Stimulated activated CD8-positive, alpha-beta memory T cell treated with anti-CD3 and anti-CD28 coated beads, Interleukin-4, amount 100 ng/mL, for 48 hours (primary cell): Measurements from ENCODE around the gene PDE6C.
"Not testable (repeated sequence)": the region's sequence is repeated elsewhere in the genome, so short reads cannot be mapped to it uniquely, and the experiment has no call there.

Experiments used
- DNase-seq: peaks from one replicate; pipeline ENCODE4 v3.0.0-alpha.2; 2020

Gene PDE6C

DNA sequence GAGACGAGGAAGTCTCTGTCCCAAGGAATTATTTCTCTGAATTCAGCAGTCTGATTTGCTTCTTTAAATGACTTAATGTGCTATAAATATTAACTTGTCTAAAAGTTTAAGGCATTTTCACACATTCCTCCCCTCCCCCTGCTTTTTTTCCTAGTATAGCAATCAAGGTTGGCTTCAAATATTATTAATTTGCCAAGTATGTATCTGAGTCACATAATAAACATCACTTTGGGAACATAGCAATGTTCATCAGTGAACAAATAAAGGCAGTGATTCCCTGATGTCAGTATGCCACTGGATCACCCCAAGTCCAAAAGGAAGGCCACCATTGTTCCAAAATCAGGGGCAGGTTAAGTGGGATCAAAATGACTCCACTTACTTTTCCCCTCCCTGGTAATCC is 40.5 kb downstream of the PDE6C start:
- DNase-seq: no peak

DNA sequence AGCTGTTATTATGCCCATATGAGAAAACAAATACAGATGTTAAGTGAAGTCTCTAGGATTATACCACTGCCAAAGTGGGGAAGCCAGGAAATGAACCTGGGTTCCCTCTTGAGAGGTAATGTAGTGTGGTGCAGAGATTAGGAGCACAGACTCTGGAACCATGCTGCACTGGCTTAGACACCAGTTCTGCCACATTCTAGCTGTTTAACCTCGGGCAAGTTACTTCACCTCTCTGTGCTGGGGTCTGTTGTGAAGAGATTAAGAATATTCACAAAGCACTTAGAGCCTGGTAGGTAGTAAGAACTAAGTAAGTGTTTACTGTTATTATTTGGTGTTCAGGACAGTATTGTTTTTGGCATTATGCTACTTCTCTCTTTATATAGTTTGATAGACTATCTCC is 41.9 kb downstream of the PDE6C start:
- DNase-seq: no peak

DNA sequence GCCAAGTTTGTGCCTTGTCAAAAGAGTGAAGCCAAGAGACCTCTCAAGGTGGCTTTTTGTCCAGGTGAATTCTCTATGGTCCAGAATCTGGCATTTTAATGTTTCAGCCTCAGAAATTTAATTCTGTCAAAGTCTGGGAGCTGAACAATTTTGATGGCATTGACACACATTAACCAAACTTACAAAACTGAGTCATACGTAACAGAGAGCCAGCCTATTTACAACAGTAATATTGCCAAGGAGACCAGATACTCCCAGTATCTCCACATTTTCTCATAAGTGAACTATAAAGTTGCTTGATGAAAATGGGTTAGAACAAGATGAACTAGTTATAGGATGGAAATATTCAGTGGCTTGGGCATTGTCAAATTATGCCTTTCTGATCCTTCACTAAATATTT is 43.8 kb downstream of the PDE6C start:
- DNase-seq: no peak

DNA sequence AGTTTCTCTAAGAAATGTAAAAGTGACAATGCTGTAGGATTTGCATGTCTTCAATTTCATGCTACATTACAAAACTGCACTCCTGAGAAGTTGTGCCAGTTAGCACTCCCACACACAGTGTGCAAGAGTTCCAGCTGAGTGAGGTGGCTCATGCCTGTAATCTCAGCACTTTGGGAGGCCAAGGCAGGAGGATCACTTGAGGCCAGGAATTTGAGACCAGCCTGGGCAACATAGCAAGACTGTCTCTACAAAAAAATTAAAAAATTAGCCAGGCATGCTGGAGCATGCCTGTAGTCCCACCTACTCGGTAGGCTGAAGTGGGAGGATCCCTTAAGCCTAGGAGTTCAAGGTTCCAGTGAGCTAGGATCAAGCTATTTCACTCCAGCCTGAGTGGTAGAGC is 45.4 kb downstream of the PDE6C start:
- no peak for DNase-seq

DNA sequence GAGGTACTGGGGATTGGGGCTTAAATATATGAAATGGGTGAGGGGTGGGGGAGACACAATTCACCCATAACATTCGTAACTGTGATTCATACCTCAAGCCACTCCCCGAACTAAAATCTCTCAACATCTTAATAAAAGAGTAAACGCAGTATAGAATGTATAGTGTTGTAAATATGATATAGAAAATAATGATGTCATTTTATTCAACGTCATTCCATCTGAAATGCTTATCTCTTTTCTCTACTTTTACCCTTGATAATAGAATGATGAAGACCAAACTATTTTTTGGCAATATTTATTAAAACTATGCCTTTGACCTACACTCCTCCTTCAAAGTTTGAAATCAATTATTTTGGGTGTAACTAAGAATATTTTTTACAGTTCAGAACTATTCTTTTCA is 53.7 kb downstream of the PDE6C start:
- no peak for DNase-seq

DNA sequence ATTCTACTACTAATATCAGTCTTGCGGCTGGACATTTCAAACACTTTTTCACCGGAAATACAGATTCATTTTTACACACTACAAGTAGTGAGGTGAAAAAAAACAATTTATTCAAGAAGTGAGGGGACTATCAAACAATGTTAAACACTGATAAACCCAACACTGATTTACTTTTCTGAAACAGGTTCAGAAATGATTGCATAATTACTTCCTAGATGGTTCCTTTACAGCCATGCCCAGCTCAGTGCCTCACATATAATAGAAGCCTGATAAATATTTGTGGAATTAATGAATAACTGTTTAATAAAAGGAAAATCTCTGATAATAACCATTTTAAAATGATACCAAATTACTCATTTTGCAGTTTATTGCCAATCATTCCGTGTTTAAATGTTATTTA is 55.5 kb downstream of the PDE6C start:
- no peak for DNase-seq

DNA sequence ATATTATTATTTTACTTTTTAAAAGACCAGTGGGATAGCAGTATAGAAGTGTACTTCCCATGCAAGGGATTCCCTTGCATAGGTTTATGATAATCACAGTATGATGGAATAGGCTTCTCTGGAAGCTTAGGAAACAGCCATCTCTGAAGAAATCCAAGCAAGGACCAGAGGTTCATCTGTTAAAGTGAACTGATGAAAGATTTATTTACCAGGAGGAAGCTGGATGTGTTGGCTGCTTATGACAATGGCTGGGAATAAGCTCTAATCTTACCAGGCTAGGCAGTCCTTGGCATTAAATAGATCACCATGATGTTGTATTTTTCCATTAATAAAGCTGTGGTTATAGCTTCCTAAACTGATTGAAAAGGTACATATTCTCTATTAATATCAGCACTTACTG is 58.0 kb downstream of the PDE6C start:
- no peak for DNase-seq

DNA sequence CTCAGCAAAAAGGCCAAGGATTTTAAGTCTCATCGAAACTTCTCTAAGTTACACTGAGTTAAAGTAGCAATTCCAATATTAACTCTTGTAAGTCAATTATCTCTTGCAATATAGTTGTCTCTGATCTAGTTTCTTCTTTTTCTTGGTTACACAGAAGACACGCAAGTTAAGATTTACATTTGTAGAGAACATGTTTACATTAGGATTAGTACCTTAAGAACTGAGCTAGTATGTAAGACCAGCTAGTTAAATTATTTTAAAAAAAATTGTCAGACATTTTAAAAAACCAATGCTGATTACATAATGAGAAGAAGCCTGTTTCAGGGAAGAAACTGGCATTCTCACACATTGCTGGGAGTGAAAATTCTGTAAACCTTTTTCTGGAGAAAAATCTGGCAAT is 58.7 kb downstream of the PDE6C start:
- no peak for DNase-seq

DNA sequence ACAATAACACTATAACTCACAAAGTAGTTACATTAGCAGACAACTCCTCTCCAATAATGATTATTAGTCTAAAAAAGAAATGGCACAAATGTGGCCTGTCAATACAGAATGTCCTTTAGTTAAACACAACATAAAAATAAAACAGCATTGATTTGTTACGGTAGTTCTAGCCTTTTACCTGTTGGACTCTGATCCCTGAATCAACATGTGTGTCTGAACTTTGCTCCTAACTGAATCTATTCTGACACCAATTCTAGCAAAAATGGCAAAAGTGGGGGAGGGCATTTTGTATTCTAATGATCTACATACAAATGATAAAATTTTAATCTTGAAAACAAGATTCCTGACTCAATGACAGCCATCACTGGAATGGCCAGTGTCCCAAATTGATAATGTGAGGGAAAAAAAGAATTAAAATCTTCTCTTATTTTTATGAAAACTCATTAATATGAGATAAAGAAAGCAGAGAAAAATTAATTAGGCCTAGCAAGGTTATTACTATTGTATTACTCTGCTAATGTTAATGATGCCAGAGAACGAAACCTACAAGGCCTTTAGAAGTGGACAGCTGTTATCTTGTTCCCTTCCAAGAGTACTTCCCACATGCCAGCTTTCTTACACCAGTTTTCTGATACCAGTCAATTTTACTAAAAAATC is 59.8 kb downstream of the PDE6C start:
- no peak for DNase-seq

DNA sequence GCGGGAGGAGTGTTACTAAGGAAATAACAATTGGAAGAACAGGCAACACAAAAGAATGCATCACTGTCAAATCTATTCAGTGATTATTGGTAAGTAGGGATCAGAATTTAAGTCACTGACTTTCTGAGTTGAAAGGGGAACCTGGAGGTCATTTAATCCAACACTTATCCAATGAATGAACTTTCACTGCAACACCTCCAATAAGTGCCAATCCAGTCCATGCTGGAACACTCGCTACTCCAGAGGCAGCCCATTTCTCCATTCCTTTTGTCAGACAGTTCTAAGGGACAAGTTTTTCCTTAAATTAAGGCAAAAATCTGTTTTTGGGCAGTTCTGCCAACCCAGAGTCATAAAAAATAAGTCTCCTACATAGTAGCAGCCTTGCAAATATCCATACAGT is 60.6 kb downstream of the PDE6C start:
- no peak for DNase-seq

DNA sequence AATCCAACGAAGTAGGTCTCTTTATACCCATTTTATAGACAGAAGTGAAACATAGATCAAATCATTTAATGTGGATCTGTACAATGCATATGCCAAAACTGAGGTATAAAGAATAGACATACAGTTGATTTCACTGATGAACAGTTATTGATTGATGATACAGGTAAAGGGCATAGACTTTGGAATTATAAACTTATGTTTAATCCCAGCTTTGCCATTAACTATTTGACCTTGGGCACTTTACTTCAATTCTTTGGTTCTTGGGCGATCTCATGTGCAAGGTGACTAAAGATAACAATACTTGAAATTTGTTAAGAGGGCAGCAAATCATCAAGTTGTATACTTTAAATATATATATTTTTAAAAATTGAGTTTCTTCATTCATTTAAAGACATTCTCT is 61.5 kb downstream of the PDE6C start:
- DNase-seq: no peak

DNA sequence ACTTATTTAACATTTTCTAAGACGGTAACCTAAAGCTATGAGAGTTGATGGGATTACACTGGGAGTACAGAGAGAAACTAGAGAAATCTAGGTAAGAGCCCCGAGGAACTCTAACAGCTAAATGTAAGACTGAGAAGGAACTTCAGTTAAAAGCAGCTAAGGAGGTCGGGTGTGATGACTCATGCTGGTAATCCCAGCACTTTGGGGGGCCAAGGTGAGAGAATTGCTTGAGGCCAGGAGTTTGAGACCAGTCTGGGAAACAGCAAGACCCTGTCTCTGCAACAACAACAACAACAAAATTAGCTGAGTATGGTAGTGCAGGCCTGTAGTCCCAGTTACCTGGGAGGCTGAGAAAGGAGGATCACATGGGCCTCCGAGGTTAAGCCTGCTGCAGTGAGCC is 66.0 kb downstream of the PDE6C start:
- no peak for DNase-seq

DNA sequence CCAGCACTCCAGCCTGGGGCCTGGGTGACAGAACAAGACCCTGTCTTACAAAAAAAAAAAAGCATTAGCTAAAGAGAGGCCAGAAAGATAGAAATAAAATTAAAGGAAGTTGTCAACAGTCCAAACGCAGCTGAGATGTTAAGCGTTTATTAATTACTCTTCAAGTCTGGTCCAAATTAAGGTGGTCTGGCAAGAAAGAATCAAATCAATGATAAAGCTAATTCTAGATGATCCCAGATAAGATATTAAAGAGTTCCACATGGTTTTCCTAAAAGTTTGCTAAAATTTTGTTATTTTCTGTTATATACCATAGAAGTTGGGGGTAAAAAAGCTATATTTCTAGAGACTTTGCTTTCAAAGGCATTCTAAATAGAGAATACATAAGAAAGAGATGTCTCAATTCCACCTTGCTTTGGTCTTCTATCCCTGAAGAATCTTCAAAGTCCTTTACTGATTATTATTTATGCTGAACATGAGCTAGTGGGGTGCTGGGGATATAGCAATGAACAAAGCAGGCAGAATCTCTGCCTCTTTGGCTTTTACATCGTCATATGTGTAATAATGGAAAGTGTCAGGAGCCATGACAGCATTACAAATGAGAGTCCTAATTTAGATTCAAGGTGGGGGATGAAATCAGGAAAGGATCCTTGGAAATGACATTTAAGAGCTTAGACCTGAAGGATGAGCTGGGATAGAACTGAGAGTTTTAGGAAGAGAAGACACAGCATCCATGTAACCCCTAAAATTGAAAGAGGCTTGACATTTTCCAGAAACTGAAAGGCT is 66.7 kb downstream of the PDE6C start:
- DNase-seq: no peak

DNA sequence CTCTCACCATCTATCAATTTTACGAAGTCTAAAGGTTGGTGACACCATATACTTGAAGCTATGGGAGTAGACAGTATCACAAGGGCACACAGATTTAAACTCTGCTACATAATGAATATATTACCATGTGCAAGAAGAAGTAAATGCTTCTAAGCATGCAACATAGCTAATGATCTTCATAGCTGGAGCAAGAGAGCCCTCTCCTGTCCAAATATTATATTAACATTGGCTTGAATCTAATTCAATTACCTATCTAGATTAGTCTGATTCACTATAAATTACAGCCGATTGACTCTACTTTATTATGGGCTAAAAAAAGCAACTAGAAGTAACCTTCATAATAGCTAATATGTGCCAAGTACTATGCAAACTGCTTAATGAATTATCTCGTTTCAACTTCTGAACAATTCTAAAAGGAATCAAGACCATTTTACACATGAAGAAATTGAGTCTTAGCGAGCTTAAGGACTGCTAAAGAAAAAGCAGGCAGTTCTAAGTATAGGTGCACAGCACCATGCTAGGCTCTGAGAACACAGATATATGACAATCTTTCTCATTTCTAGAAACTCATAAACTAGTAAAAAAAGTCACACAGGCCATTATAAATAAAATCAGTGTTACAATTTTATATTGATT is 68.2 kb downstream of the PDE6C start:
- DNase-seq: no peak

DNA sequence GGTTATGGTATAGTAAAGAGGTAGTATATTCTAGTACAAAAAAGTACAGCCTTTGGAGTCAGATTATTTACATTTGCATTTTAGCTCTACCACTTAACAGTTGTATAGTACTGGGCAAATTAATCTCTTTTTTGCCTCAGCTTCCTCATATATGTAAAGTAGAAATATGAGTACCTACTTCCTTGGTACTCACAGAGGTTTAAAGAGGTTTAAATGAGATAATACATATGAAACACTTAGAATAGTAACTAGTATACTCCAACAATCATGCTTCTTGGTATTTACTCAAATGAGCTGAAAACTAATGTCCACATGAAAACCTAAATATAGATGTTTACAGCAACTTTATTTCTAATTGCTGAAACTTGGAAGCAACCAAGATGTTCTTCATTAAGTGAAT is 75.4 kb downstream of the PDE6C start:
- DNase-seq: no peak

DNA sequence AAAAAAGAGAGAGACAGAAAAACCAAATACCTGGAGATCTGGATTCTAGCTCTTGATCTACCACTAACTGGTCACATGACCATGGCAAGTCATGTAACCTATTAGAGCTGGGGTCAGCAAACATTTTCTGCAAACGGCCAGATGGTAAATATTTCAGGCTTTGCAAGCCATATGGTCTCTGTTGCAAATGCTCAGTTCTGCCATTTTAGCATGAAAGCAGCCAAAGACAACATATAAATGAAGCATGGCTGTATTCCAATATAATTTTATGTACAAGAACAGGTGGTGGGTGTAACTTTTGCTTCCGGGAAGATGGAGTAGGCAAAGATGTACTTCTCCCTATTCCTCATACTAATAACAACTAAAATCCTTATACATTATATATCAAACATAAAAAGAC is 83.4 kb downstream of the PDE6C start:
- DNase-seq: no peak

DNA sequence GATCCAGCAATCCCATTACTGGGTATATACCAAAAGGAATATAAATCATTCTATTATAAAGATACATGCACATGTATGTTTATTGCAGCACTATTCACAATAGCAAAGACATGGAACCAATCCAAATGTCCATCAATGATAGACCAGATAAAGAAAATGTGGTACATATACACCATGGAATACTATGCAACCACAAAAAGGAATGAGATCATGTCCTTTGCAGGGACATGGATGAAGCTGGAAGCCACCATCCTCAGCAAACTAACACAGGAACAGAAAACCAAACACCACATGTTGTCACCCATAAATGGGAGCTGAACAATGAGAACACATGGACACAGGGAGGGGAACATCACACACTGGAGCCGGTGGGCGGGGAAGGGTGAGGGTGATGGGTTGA is 84.2 kb downstream of the PDE6C start:
- not testable (repeated sequence) for DNase-seq

DNA sequence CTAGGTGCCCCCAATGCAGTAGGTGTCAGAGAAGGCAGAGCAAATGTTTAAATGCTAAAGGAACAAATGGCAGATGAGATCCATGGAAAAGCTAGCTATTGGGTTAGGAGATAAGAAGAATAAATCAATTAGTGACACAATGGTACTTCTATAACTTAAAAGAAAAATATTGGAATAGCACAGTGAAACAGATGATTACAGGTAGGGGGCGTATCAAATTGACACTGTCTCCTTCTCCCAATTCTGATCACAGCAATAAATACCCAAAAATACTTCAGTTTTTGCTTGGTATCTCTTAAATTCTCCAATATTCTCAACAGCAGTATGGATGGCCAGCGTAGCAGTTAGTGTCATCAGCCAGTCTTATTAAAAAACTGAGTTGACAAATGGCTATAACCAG is 84.9 kb downstream of the PDE6C start:
- DNase-seq: no peak

DNA sequence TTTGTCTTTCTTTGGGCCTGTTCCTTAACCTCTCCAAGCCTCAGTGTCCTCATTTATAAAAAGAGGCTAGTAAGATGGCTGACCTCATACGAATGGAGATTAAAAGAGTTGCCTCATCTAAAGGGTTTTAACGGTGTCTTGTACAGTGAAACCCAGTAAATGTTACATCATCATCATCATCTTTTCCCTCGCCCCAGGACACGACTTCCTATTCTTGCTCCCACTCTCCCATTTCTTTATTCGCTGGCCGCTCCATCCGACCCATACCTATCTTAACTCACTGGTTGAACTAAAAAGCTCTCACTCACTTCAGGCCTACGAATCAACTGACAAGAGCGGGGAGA is 89.5 kb downstream of the PDE6C start:
- peak; percentile 28 for DNase-seq

DNA sequence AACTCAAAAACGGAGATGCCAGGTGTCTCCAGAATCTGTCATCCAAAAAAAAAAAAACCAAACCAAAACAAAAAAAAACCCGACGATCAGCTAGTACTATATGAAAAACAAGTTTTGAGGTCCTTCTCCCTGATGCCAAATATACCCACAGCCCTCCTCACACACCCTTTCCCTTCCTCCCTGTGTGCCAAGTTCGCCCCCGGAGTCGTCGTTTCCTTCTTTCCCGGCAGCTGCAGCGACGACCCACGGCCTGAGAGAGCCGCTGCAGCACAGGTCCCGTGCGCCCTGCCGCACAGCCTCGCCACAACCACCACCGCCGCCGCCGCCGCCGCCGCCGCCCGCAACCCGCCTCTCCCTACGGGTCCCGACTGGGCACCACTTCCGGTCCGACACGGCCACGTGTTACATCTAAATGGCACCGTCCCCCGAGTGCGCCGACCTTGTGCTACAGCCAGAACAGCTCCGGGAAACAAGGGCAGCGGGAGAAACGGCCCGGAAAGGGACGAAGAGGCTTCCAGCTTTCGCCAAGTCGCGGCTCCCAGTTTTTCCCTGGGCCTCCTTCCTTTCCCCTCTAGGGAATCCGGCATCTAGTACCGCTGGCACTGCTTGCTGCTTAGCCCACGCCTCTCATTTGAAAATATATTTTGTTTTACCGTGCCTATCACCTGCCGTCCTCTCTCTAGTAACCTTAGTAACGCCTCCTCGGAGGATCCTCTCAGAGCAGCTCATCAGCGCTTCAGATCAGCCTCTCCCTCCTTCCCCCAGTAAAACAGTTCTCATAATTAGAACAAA is 90.1 kb downstream of the PDE6C start, which contains the start of gene FRA10AC1:
Gene FRA10AC1 (minus strand): TSS at position 383 of the 792 bp plus-strand sequence. CDS start 2,486 bp downstream, outside the sequence.
- peak; percentile 95 for DNase-seq

DNA sequence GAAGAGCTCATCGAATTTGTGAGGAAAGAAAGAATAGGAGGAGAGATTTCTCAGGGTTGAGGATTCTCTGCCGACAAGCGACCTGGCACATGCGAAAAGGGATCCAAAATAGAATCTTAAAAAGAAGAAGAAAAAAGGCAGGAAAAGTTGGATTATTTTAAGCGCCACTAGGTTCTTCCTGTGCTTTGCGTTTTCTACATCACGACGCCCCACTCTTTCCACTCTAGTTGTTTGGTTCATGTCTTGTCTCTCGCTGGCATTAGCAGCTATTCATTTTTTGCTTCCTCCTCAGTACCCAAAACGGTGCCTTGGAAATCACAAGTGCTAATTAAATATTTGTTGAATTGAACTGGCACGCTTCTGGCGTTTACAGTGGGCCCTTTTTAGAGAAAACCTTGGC is 90.7 kb downstream of the PDE6C start:
- no peak for DNase-seq

DNA sequence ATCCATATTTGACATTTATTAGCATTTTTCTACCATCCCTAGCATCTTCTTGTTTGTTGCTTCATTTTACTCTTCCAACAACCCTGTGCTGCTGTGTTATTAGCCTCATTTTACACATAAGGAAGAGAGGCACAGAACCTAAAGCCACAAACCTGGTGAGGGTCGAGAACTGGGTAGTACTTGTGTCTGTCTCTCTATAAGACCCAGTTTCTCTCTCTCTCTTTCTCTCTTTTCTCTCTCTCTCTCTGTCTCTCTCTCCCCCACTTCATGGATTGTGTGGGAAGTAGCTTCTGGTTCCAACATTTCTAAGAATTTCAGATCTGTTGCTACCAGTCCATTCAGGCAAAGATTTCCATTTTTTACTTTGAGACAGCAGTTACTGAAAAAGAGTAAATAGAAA is 91.5 kb downstream of the PDE6C start:
- no peak for DNase-seq

DNA sequence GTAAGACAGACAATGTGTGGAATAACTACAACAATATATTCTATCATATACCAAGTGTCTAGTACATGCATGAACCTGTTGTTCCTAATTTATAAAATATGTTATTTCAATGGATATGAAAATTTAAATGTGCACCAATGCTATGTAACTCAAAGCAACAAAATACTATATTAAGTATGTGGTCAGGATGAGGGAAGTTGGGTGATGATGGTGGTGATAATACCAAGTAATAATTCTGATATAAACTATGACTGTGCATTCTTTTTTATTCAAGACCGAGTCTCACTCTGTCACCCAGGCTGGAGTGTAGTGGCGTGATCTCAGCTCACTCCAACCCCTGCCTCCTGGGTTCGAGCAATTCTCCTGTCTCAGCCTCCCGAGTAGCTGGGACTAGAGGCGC is 92.1 kb downstream of the PDE6C start:
- no peak for DNase-seq

DNA sequence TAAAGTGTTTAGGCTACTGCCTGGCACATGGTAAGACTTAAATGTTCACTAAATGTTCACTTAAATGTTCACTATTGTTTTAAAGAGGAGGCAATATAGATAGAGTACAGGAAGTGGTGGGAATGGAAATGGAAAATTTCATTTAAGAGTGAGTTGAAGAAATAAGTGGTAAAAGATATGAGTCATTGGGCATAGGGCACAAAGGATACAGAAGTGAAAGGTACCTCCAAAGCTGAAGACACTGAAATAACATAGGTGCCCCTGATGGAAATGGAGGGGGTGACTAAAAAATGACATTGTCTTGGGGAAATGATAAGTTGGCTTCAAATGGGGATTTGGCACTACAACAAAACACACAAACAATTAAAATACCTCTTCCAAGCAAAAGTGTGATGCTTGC is 95.3 kb downstream of the PDE6C start:
- DNase-seq: no peak
